Ascending aorta (tissue), 2 donors: ENCODE measurements around the gene AK5. TPM values are rescaled to one million over a fixed set of nuclear protein-coding genes. Genes with fewer than 3 reads are reported as not detected.

ENCODE experiments used
- DNase-seq, 2 donors: peaks; one replicate each; pipeline ENCODE4 v3.0.0-alpha.2; 2019; ENCODE audit warnings: low spot score in 2 of 2
- H3K27ac ChIP-seq, 2 donors: fragments of 200-600 bp; sonication (generic); one replicate each; pipeline ENCODE4 v1.5.1; 2016 to 2017; ENCODE audit warnings: mild to moderate bottlenecking in 1 of 2
- H3K27me3 ChIP-seq: fragments of 200-600 bp; sonication (generic); one replicate; pipeline ENCODE4 v1.5.1; 2017
- H3K36me3 ChIP-seq, 2 donors: fragments of 200-600 bp; sonication (generic); one replicate each; pipeline ENCODE4 v1.5.1; 2016
- H3K4me1 ChIP-seq, 2 donors: fragments of 200-600 bp; sonication (generic); one replicate each; pipeline ENCODE4 v1.5.1; 2016 to 2017; ENCODE audit warnings: mild to moderate bottlenecking in 1 of 2
- H3K4me3 ChIP-seq, 2 donors: fragments of 200-600 bp; sonication (generic); one replicate each; pipeline ENCODE4 v1.5.1; 2016 to 2017; ENCODE audit warnings: mild to moderate bottlenecking in 1 of 2
- H3K9me3 ChIP-seq, 2 donors: fragments of 200-600 bp; sonication (generic); one replicate each; pipeline ENCODE4 v1.5.1; 2016
- intact Hi-C: fragments of 100-400 bp; cut with DNase I; formaldehyde crosslinking; loops from one replicate; pipeline ENCODE4 v1.15.1; 2023
- total RNA-seq: library from RNA; depleted of rRNA; stranded (reverse); fragments of >200 nt; gene quantifications from one replicate; pipeline ENCODE4 v1.1.0, GENCODE V29; 2016
- TF ChIP-seq, protein P1 (sequence below), 3 experiments: fragments of 200-600 bp in 2 of 3; fragments of 450-650 bp in 1 of 3; sonication (generic) in 2 of 3; IDR thresholded peaks; one replicate each; pipeline ENCODE4 v1.5.1; 2016 to 2019; ENCODE audit warnings: antibody characterized with exemption in 3 of 3, mild to moderate bottlenecking in 1 of 3, moderate library complexity in 1 of 3

AK5 gene
- total RNA-seq, 1 donor from 2014 or later = not detected

DNA sequence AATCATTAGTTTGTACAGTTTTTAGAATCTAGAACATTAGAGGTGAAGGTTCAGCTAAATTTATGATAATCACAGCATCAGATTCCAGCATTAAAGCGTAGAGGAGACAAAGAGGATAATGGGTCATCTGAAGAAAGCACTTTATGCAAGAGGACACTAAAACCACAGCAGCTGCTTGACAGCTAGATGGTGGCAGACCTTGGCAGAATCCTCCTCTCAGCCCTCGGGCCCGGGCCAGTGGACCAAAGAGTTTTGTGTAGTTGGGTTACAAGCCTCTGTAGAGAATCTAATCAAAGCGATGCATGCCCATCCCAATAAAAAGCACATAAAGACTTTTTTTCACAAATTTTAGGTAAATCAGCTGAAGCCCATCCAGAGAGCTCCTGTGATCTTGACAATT is 59.4 kb downstream of the AK5 start:
- no peaks in the 10 kb centered on the region for H3K36me3 ChIP-seq
- DNase-seq = no peak
- H3K27ac ChIP-seq = no peak overlapping the region
- H3K27me3 ChIP-seq = no peaks in the 10 kb centered on the region
- H3K4me3 ChIP-seq = no peak overlapping the region
- TF ChIP-seq, protein P1, sequence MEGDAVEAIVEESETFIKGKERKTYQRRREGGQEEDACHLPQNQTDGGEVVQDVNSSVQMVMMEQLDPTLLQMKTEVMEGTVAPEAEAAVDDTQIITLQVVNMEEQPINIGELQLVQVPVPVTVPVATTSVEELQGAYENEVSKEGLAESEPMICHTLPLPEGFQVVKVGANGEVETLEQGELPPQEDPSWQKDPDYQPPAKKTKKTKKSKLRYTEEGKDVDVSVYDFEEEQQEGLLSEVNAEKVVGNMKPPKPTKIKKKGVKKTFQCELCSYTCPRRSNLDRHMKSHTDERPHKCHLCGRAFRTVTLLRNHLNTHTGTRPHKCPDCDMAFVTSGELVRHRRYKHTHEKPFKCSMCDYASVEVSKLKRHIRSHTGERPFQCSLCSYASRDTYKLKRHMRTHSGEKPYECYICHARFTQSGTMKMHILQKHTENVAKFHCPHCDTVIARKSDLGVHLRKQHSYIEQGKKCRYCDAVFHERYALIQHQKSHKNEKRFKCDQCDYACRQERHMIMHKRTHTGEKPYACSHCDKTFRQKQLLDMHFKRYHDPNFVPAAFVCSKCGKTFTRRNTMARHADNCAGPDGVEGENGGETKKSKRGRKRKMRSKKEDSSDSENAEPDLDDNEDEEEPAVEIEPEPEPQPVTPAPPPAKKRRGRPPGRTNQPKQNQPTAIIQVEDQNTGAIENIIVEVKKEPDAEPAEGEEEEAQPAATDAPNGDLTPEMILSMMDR (IDR thresholded peaks at IDR 0.05) = no peak
- no peaks in the 10 kb centered on the region for H3K9me3 ChIP-seq
- intact Hi-C loops = no loop called here
- no peaks in the 10 kb centered on the region for H3K4me1 ChIP-seq

DNA sequence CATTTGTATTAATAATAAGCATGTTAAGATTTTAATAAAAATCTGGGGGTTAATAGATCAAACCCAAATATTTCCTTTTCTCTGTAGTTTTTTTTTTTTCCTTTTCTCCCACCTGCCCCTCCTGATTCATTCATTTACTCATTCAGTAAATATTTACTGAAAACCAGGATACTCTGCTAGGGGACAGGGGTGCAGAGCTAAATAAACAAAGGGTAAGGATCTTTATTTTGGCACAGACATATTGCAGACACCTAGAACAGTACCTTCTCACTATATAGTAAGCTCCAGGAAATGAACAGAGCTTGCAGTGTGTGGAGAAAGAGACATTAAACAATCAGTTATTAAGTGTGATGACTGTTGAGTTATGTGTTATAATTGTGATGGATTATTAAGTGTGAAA is 60.9 kb downstream of the AK5 start:
- H3K9me3 ChIP-seq = no peaks in the 10 kb centered on the region
- no peak for DNase-seq
- H3K4me3 ChIP-seq = no peak overlapping the region
- intact Hi-C loops = no loop called here
- no peaks in the 10 kb centered on the region for H3K27me3 ChIP-seq
- H3K27ac ChIP-seq = no peak overlapping the region
- TF ChIP-seq, protein P1 (IDR thresholded peaks at IDR 0.05) = no peak
- H3K4me1 ChIP-seq = no peaks in the 10 kb centered on the region
- H3K36me3 ChIP-seq = no peaks in the 10 kb centered on the region

DNA sequence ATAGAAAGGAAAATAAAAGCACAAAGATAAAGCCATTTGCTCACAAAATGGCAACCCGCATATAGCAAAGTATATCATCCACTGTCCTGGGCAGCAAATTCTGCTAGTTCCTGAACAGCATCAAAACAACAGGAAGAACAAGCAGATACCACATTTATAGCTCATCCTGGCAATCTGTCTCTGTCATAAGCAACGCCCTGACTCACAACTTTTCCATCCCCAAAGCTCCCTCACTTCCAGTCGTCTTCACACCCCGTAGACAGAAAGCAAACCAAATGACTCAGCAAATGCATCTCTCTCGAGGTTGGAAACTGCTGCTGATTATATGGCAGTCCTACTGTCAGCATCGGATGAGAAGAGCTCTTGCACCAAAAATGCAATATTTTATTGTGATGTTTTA is 65.8 kb downstream of the AK5 start:
- intact Hi-C loops = no loop called here
- TF ChIP-seq, protein P1 (IDR thresholded peaks at IDR 0.05) = no peak
- no peak for DNase-seq
- Histone ChIP-seq H3K9me3 (no peaks in the 10 kb centered on the region), H3K27ac (no peak overlapping the region), H3K36me3 (no peaks in the 10 kb centered on the region), H3K4me1 (no peaks in the 10 kb centered on the region), H3K27me3 (no peaks in the 10 kb centered on the region), H3K4me3 (no peak overlapping the region)

DNA sequence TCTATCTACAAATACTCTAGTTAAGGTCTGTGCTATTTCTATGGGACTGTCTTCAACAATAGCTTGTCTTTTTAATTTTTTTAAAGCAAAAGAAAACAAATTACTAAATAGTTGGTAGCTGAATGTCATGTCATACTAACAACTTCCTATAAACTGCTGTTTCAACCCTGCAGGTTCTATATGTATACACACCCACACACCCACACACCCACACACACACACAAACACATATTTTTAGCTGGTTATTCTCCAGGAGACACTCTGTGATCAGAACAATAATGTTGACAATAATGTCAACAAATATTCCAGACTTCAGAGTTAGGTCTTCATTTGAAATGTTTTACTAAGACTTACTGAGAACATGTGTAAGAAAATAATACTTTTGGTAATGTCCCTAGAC is 66.7 kb downstream of the AK5 start:
- intact Hi-C loops = no loop called here
- no peaks in the 10 kb centered on the region for H3K36me3 ChIP-seq
- no peaks in the 10 kb centered on the region for H3K9me3 ChIP-seq
- no peaks in the 10 kb centered on the region for H3K27me3 ChIP-seq
- no peaks in the 10 kb centered on the region for H3K4me1 ChIP-seq
- H3K4me3 ChIP-seq = no peak overlapping the region
- DNase-seq = no peak
- TF ChIP-seq, protein P1 (IDR thresholded peaks at IDR 0.05) = no peak
- no peak overlapping the region for H3K27ac ChIP-seq

DNA sequence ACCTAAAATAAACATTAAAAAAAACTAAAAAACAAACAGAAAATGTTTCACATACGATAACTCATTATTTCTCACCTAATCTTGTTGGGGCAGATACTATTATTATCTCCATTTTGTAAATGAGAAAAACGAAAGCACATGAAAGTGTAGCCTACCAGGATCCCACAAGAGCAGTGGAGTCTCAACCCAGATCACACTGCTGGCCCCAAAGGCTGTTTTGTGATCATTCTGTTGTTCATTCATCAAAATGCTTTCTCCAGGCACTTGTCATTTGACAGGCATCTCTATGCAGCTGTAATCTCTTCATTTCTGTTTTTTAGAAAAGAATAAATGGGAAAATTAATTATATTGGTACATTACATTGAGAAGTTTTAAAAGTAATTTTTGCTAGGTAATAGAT is 67.5 kb downstream of the AK5 start:
- intact Hi-C loops = no loop called here
- Histone ChIP-seq H3K4me3 (no peak overlapping the region), H3K4me1 (no peaks in the 10 kb centered on the region), H3K36me3 (no peaks in the 10 kb centered on the region), H3K27me3 (no peaks in the 10 kb centered on the region), H3K9me3 (no peaks in the 10 kb centered on the region), H3K27ac (no peak overlapping the region)
- DNase-seq = no peak
- TF ChIP-seq, protein P1 (IDR thresholded peaks at IDR 0.05) = no peak
